Keratinocyte (primary cell): ENCODE results near the gene BAHCC1. TPM values are rescaled to one million over a fixed set of nuclear protein-coding genes. Genes with fewer than 3 reads are reported as not detected.
A peak's percentile ranks its signal among the peaks of the same experiment; 100 is the strongest.

ENCODE experiments used
- DNase-seq: peaks from one replicate; pipeline ENCODE4 v3.0.0-alpha.2; 2011; ENCODE audit warnings: low read depth, missing footprints, low spot score
- FAIRE-seq: peaks from 2 replicates; lab custom pipeline; 2011; peaks lifted over from hg19 to GRCh38; lab: Jason Lieb, UNC
- H2AFZ ChIP-seq: 2 replicates; pipeline ENCODE4 v1.6.0; 2012; ENCODE audit warnings: low read length, control low read depth, inconsistent platforms; ENCODE audit not compliant: control insufficient read depth
- H3K27ac ChIP-seq: 2 replicates; pipeline ENCODE4 v1.5.1; 2011; ENCODE audit warnings: low read length; ENCODE audit not compliant: control insufficient read depth, insufficient read depth
- H3K27me3 ChIP-seq: 3 replicates; pipeline ENCODE4 v1.6.0; 2011; ENCODE audit warnings: low read length; ENCODE audit not compliant: control insufficient read depth, insufficient read depth; ENCODE audit errors: extremely low read depth
- H3K36me3 ChIP-seq, 2 experiments: 2 replicates in 1 of 2; 3 replicates in 1 of 2; pipeline ENCODE4 v1.5.1; 2011; ENCODE audit warnings: low read length in 2 of 2, mild to moderate bottlenecking in 1 of 2; ENCODE audit not compliant: control insufficient read depth in 2 of 2, insufficient read depth in 2 of 2; ENCODE audit errors: extremely low read depth in 1 of 2
- H3K4me1 ChIP-seq: 3 replicates; pipeline ENCODE4 v1.5.1; 2011; ENCODE audit warnings: low read length; ENCODE audit not compliant: control insufficient read depth, insufficient read depth; ENCODE audit errors: extremely low read depth
- H3K4me2 ChIP-seq: 3 replicates; pipeline ENCODE4 v1.6.0; 2011; ENCODE audit warnings: low read depth, low read length; ENCODE audit not compliant: control insufficient read depth, insufficient read depth; ENCODE audit errors: extremely low read depth
- H3K4me3 ChIP-seq, 3 experiments: fragments of 200-600 bp in 1 of 3; sonication (generic) in 1 of 3; 2 replicates in 2 of 3; 3 replicates in 1 of 3; pipeline ENCODE4 v1.5.1; 2011 to 2016; ENCODE audit warnings: low read length in 3 of 3, mild to moderate bottlenecking in 3 of 3, control low read depth in 2 of 3, inconsistent platforms in 1 of 3, low read depth in 1 of 3, mixed read lengths in 1 of 3, mixed run types in 1 of 3, moderate library complexity in 1 of 3; ENCODE audit not compliant: control insufficient read depth in 2 of 3, insufficient read depth in 2 of 3; ENCODE audit errors: extremely low read depth in 1 of 3
- H3K79me2 ChIP-seq: 2 replicates; pipeline ENCODE4 v1.6.0; 2012; ENCODE audit warnings: low read length; ENCODE audit not compliant: control insufficient read depth, insufficient read depth
- H3K9ac ChIP-seq: 3 replicates; pipeline ENCODE4 v1.6.0; 2011; ENCODE audit warnings: low read length; ENCODE audit not compliant: control insufficient read depth, insufficient read depth; ENCODE audit errors: extremely low read depth
- H3K9me1 ChIP-seq: 3 replicates; pipeline ENCODE4 v1.6.0; 2011; ENCODE audit warnings: low read length; ENCODE audit not compliant: control insufficient read depth, insufficient read depth; ENCODE audit errors: extremely low read depth
- H3K9me3 ChIP-seq: 2 replicates; pipeline ENCODE4 v1.5.1; 2012; ENCODE audit warnings: low read depth, low read length; ENCODE audit not compliant: control insufficient read depth
- H4K20me1 ChIP-seq: 3 replicates; pipeline ENCODE4 v1.6.0; 2011; ENCODE audit warnings: low read length; ENCODE audit not compliant: control insufficient read depth, insufficient read depth; ENCODE audit errors: extremely low read depth
- CTCF ChIP-seq, 3 experiments: IDR thresholded peaks in 1 of 3; conservative IDR thresholded peaks in 1 of 3; optimal IDR thresholded peaks in 1 of 3; 2 replicates in 2 of 3; 3 replicates in 1 of 3; pipeline versions ENCODE3 to v1.5.1; 2011; ENCODE audit warnings: low read length in 3 of 3, mild to moderate bottlenecking in 3 of 3, moderate library complexity in 2 of 3, control low read depth in 1 of 3, inconsistent platforms in 1 of 3; ENCODE audit not compliant: insufficient read depth in 2 of 3; ENCODE audit errors: extremely low read depth in 1 of 3
- EZH2 ChIP-seq: IDR thresholded peaks from one replicate; pipeline ENCODE4 v1.6.1; 2012; ENCODE audit warnings: inconsistent platforms, mild to moderate bottlenecking, low read length, moderate library complexity
- dilution Hi-C: fragments of 300-500 bp; cut with MboI; formaldehyde crosslinking; loops from one replicate; pipeline ENCODE4 v1.7.0; 2020; ENCODE audit warnings: low sequenced_read_pairs; ENCODE audit not compliant: extremely low pct_ligation_motif_present
- polyA plus RNA-seq, 5 experiments: library from polyadenylated mRNA; depleted of rRNA in 3 of 5; stranded (reverse) in 3 of 5; stranded (forward) in 1 of 5; unstranded in 1 of 5; fragments of >200 nt; gene quantifications; 1 replicate in 1 of 5; 2 replicates in 3 of 5; 3 replicates in 1 of 5; pipeline versions ENCODE4 v1.2.1 to v1.2.3, GENCODE V29; 2011 to 2012; ENCODE audit warnings: missing spikeins in 2 of 5, low read depth in 1 of 5, low replicate concordance in 1 of 5

Gene BAHCC1
- polyA plus RNA-seq, 1 donor (not counting 4 experiments of a cell fraction or from before 2014, with no cell fraction given): 0.52 TPM

GRCh38 chr17:81370294-81370693 is 25.0 kb upstream of the BAHCC1 start:
- no peaks in the 10 kb centered on the region for H4K20me1 ChIP-seq
- DNase-seq (no peak), FAIRE-seq (no peak)
- no peak overlapping the region for H3K9ac ChIP-seq
- no peaks in the 10 kb centered on the region for H3K36me3 ChIP-seq
- H3K27ac ChIP-seq: no peak overlapping the region
- no peak overlapping the region for H3K4me2 ChIP-seq
- H2AFZ ChIP-seq: no peak overlapping the region
- no peak overlapping the region for H3K4me3 ChIP-seq
- peaks cover 11% of the 10 kb centered on the region for H3K4me1 ChIP-seq
- H3K79me2 ChIP-seq: no peaks in the 10 kb centered on the region
- no peaks in the 10 kb centered on the region for H3K9me3 ChIP-seq
- dilution Hi-C loops: no loop called here
- TF ChIP-seq EZH2 (no peak), CTCF (optimal IDR thresholded peaks at IDR 0.05 in 1 of 3, IDR thresholded peaks at IDR 0.05 in 1 of 3, conservative IDR thresholded peaks at IDR 0.05 in 1 of 3; ENCODE audit: extremely low read depth in 1 of 3, insufficient read depth in 2 of 3, low read length in 3 of 3) (no peak)
- peaks cover 5% of the 10 kb centered on the region for H3K27me3 ChIP-seq
- H3K9me1 ChIP-seq: no peaks in the 10 kb centered on the region

GRCh38 chr17:81371910-81372760 is 23.1 kb upstream of the BAHCC1 start:
- H3K79me2 ChIP-seq: no peaks in the 10 kb centered on the region
- no peak overlapping the region for H3K9ac ChIP-seq
- DNase-seq (no peak), FAIRE-seq (no peak)
- no peaks in the 10 kb centered on the region for H3K4me1 ChIP-seq
- H3K27me3 ChIP-seq: peaks cover 5% of the 10 kb centered on the region
- H3K9me1 ChIP-seq: no peaks in the 10 kb centered on the region
- no peaks in the 10 kb centered on the region for H4K20me1 ChIP-seq
- no peaks in the 10 kb centered on the region for H3K36me3 ChIP-seq
- no peak overlapping the region for H2AFZ ChIP-seq
- no peak overlapping the region for H3K4me2 ChIP-seq
- dilution Hi-C loops: no loop called here
- TF ChIP-seq CTCF (optimal IDR thresholded peaks at IDR 0.05 in 1 of 3, IDR thresholded peaks at IDR 0.05 in 1 of 3, conservative IDR thresholded peaks at IDR 0.05 in 1 of 3; ENCODE audit: extremely low read depth in 1 of 3, insufficient read depth in 2 of 3, low read length in 3 of 3) (peak; percentile 12 to 47 (median 29)), EZH2 (no peak)
- no peak overlapping the region for H3K4me3 ChIP-seq
- no peaks in the 10 kb centered on the region for H3K9me3 ChIP-seq
- H3K27ac ChIP-seq: no peak overlapping the region
